ENCODE data around the gene OLFM1. TPM values are rescaled to one million over a fixed set of nuclear protein-coding genes. Genes with fewer than 3 reads are reported as not detected.

OLFM1 gene
- total RNA-seq, 1 donor from 2014 or later = 0.83 TPM

DNA sequence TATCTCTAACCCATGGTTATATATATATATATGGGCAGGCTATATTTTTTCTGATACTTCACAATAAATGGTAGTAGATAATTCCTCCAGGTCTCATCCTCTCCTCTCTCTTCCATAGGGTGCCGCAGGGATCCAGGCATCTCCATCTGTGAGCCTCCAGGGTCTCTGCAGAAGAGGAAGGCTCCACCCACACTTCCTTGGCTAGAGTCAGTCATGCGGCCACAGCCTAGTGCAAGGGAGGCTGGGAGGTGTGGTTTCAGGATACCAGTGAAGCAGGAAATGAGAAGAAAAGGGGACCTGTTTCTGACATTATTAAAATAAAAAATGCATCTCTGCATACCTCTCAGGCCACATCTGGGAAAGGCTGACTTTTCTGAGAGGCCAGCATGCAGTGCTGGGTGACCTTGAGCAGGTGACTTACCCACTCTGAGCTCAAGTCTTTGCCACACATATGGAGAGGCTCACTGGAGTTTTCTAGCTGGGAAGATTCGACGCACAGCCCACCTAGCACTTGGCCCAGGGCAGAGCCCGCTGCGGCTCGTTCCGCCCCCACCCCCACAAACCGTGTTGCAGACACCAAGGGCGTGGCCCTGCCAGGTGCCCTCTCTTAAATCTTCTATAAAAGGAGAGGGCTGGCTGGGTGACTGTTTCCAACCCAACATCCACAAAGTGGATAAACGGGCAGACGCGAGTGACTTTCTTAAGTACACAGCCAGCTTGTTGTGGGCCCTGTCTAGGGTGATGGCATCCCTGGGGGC lies 47.9 kb downstream of the OLFM1 start:
- Mint-ChIP-seq H3K4me3 (ENCODE audit: unreplicated experiment) (no peak overlapping the region), H3K4me1 (ENCODE audit: unreplicated experiment) (no peaks in the 10 kb centered on the region), H3K36me3 (ENCODE audit: unreplicated experiment) (no peaks in the 10 kb centered on the region), H3K27ac (ENCODE audit: unreplicated experiment) (no peak overlapping the region), H3K27me3 (ENCODE audit: unreplicated experiment) (no peaks in the 10 kb centered on the region), H3K9me3 (ENCODE audit: unreplicated experiment) (peaks cover 16% of the 10 kb centered on the region)
- no peak for DNase-seq (ENCODE audit: extremely low spot score, unreplicated experiment)
- TF ChIP-seq, protein P1, sequence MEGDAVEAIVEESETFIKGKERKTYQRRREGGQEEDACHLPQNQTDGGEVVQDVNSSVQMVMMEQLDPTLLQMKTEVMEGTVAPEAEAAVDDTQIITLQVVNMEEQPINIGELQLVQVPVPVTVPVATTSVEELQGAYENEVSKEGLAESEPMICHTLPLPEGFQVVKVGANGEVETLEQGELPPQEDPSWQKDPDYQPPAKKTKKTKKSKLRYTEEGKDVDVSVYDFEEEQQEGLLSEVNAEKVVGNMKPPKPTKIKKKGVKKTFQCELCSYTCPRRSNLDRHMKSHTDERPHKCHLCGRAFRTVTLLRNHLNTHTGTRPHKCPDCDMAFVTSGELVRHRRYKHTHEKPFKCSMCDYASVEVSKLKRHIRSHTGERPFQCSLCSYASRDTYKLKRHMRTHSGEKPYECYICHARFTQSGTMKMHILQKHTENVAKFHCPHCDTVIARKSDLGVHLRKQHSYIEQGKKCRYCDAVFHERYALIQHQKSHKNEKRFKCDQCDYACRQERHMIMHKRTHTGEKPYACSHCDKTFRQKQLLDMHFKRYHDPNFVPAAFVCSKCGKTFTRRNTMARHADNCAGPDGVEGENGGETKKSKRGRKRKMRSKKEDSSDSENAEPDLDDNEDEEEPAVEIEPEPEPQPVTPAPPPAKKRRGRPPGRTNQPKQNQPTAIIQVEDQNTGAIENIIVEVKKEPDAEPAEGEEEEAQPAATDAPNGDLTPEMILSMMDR (IDR thresholded peaks at IDR 0.05) = no peak

DNA sequence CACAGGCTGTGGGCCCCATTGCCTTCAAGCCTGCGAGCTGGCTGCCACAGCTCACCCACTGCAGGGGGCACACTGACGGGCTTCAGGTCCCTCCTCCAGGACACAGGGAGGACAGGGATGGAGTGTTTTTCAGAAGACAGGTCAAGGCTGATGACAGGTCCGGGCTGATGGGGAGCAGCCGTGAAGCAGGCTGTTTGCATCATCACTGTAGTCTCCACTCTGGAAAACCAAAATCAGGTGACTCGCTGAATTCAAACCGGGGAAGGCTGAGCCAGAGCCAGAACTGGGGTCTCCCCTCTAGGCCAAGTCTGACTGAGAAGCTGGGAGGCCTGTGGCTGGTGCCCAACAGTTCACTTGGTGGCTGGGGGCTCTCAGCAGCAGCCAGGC lies 48.5 kb downstream of the OLFM1 start:
- H3K27me3 Mint-ChIP-seq (ENCODE audit: unreplicated experiment) = no peaks in the 10 kb centered on the region
- peaks cover 16% of the 10 kb centered on the region for H3K9me3 Mint-ChIP-seq (ENCODE audit: unreplicated experiment)
- no peak overlapping the region for H3K4me3 Mint-ChIP-seq (ENCODE audit: unreplicated experiment)
- no peak for DNase-seq (ENCODE audit: extremely low spot score, unreplicated experiment)
- H3K4me1 Mint-ChIP-seq (ENCODE audit: unreplicated experiment) = no peaks in the 10 kb centered on the region
- no peak overlapping the region for H3K27ac Mint-ChIP-seq (ENCODE audit: unreplicated experiment)
- no peaks in the 10 kb centered on the region for H3K36me3 Mint-ChIP-seq (ENCODE audit: unreplicated experiment)
- TF ChIP-seq, protein P1 (IDR thresholded peaks at IDR 0.05) = no peak

DNA sequence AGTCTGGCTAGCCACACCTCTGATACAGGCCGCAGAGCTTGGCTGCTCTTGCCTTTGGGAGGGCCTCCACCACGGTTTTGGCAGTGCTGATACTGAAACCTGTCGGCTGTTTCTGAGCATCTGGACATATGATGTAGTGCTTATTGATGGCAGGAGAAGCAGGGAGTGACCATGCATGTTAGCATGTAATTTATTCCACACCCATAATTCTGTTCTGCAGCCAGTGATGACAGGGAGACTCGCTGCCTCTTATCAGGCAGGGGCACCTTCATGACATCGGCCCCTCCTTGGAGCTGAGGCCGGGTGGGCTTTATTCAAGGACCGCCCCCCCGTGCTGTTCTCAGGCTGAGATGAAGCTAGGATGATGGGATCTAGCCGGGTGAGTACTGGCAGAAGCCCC lies 49.0 kb downstream of the OLFM1 start:
- H3K27me3 Mint-ChIP-seq (ENCODE audit: unreplicated experiment) = no peaks in the 10 kb centered on the region
- H3K36me3 Mint-ChIP-seq (ENCODE audit: unreplicated experiment) = no peaks in the 10 kb centered on the region

DNA sequence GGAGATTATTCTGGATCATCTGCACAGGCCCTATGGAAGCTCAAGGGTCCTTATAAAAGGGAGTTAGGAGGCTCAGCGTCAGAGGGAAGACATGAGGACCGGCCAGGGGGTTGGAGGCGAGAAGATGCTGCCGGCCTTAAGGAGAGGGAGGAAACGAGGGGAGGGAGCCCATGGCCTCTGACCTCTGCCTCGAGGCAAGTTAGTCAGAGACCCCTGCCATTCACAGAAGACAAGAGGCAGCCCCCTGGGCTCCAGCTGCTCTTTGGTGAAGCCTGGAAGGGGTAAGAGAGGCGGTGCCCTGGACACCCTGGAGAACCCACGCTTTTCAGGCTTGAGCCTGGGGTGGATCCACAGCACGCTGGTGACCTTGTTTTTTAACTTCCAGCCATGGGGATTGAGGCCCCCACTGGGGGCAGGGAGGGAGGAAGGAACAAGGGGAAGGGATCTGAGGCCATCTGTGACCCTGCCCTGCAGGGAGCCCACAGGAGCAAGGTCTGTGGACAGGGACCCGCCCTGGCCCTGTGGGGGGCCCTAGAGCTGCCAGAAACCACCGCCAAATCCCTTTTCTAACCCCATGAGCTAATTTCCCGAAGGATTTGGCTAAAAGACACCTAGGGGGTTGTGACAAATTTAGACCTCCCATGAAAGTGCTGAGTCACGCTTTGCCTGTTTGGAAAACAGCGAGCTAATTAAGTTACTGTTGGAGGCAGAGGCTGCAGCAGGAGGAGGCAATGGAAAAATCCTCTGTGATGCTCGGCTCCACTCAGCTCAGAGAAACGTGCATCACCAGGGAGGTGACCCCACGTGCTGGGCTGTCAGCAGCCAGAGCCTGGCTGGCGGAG lies 49.7 kb downstream of the OLFM1 start:
- no peak for DNase-seq (ENCODE audit: extremely low spot score, unreplicated experiment)
- Mint-ChIP-seq H3K4me1 (ENCODE audit: unreplicated experiment) (no peaks in the 10 kb centered on the region), H3K36me3 (ENCODE audit: unreplicated experiment) (no peaks in the 10 kb centered on the region), H3K4me3 (ENCODE audit: unreplicated experiment) (no peak overlapping the region), H3K27ac (ENCODE audit: unreplicated experiment) (no peak overlapping the region), H3K27me3 (ENCODE audit: unreplicated experiment) (no peaks in the 10 kb centered on the region), H3K9me3 (ENCODE audit: unreplicated experiment) (peaks cover 16% of the 10 kb centered on the region)
- TF ChIP-seq, protein P1 (IDR thresholded peaks at IDR 0.05) = no peak

More for the DNA sequence above, 49.0 kb downstream of the OLFM1 start:
- Mint-ChIP-seq H3K4me1 (ENCODE audit: unreplicated experiment) (no peaks in the 10 kb centered on the region), H3K4me3 (ENCODE audit: unreplicated experiment) (no peak overlapping the region), H3K27ac (ENCODE audit: unreplicated experiment) (no peak overlapping the region), H3K9me3 (ENCODE audit: unreplicated experiment) (peaks cover 16% of the 10 kb centered on the region)
- no peak for DNase-seq (ENCODE audit: extremely low spot score, unreplicated experiment)
- TF ChIP-seq, protein P1 (IDR thresholded peaks at IDR 0.05) = no peak
